ENCODE results near the gene FKBP14.

The FKBP14 gene

GRCh38 chr7:30048582-30048981, 22.1 kb upstream of the FKBP14 start:
- DNase-seq (ENCODE audit: low spot score), result no peak
- no peak for TF ChIP-seq CTCF (IDR thresholded peaks at IDR 0.05; ENCODE audit: extremely low read depth, missing control alignments)

- no peak for TF ChIP-seq CTCF (IDR thresholded peaks at IDR 0.05; ENCODE audit: extremely low read depth, missing control alignments)
Measured at GRCh38 chr7:30047124-30047523, 20.6 kb upstream of the FKBP14 start.

GRCh38 chr7:30046127-30046770, 19.7 kb upstream of the FKBP14 start:
- TF ChIP-seq CTCF (IDR thresholded peaks at IDR 0.05; ENCODE audit: extremely low read depth, missing control alignments), result no peak
- no peak for DNase-seq (ENCODE audit: low spot score)

More at GRCh38 chr7:30047124-30047523, 20.6 kb upstream of the FKBP14 start:
- no peak for DNase-seq (ENCODE audit: low spot score)

GRCh38 chr7:30041526-30042269, 15.2 kb upstream of the FKBP14 start:
- no peak for TF ChIP-seq CTCF (IDR thresholded peaks at IDR 0.05; ENCODE audit: extremely low read depth, missing control alignments)
- DNase-seq (ENCODE audit: low spot score), result no peak

GRCh38 chr7:30040938-30041337, 14.4 kb upstream of the FKBP14 start:
- TF ChIP-seq CTCF (IDR thresholded peaks at IDR 0.05; ENCODE audit: extremely low read depth, missing control alignments), result no peak
- no peak for DNase-seq (ENCODE audit: low spot score)

GRCh38 chr7:30038196-30038980, 11.9 kb upstream of the FKBP14 start:
- TF ChIP-seq CTCF (IDR thresholded peaks at IDR 0.05; ENCODE audit: extremely low read depth, missing control alignments), result no peak
- DNase-seq (ENCODE audit: low spot score), result no peak

GRCh38 chr7:30036220-30036619, 9.7 kb upstream of the FKBP14 start:
- DNase-seq (ENCODE audit: low spot score), result no peak
- no peak for TF ChIP-seq CTCF (IDR thresholded peaks at IDR 0.05; ENCODE audit: extremely low read depth, missing control alignments)
